K562 (cell line): ENCODE data around the gene MAD1L1. TPM values are rescaled to one million over a fixed set of nuclear protein-coding genes. Genes with fewer than 3 reads are reported as not detected.
"Not testable (repeated sequence)": the region's sequence is repeated elsewhere in the genome, so short reads cannot be mapped to it uniquely, and the experiment has no call there.

Source experiments
- ATAC-seq: fragments of 200-7000 bp; cut with Tn5 transposase; 3 replicates; pipeline ENCODE4 v1.9.1; 2020; ENCODE audit warnings: moderate library complexity
- BruUV-seq: library from RNA; stranded (reverse); fragments of 400-500 nt; replicated peaks from 2 replicates; lab custom pipeline; 2021; lab: Mats Ljungman, UMichigan
- CTCF ChIA-PET: fragments of 300-600 bp; formaldehyde crosslinking; extraction: SDS; loops from one replicate; lab custom pipeline; 2021; ENCODE audit warnings: low intra/inter-chr PET ratio; lab: Yijun Ruan, JAX
- POLR2A ChIA-PET: fragments of 300-600, 350-650 bp; sonication (Branson Sonifier 250); formaldehyde crosslinking; extraction: SDS; loops from one replicate; lab custom pipeline; 2021; ENCODE audit warnings: antibody characterized with exemption, inconsistent platforms; lab: Yijun Ruan, JAX
- DNase-seq, 4 experiments: peaks; one replicate each; pipeline versions ENCODE4 v3.0.0 to v3.0.0-alpha.2; 2011 to 2018; ENCODE audit warnings: low spot score in 3 of 4, mixed read lengths in 3 of 4; ENCODE audit errors: extremely low read depth in 1 of 4
- FAIRE-seq: peaks from 2 replicates; lab custom pipeline; 2011; peaks lifted over from hg19 to GRCh38; lab: Jason Lieb, UNC
- H2AFZ ChIP-seq: 2 replicates; pipeline ENCODE4 v1.6.0; 2011; ENCODE audit warnings: low read depth, low read length, control low read depth, inconsistent platforms
- H3K27ac ChIP-seq: fragments of 200-600 bp; 3 replicates; pipeline ENCODE4 v1.8.0; 2011; ENCODE audit warnings: low read depth, mild to moderate bottlenecking, control low read depth, inconsistent platforms, low read length, moderate library complexity, mixed read lengths; ENCODE audit errors: extremely low read depth
- H3K27me3 ChIP-seq, 2 experiments: fragments of 300-600 bp in 1 of 2; 2 replicates in 1 of 2; 3 replicates in 1 of 2; pipeline versions ENCODE4 v1.6.0 to v1.8.0; 2011; ENCODE audit warnings: inconsistent platforms in 2 of 2, low read length in 2 of 2, mild to moderate bottlenecking in 1 of 2, mixed read lengths in 1 of 2, moderate library complexity in 1 of 2; ENCODE audit not compliant: control insufficient read depth in 2 of 2, insufficient read depth in 2 of 2
- H3K36me3 ChIP-seq: fragments of 300-600 bp; 3 replicates; pipeline ENCODE4 v1.8.0; 2011; ENCODE audit warnings: mild to moderate bottlenecking, low read length, inconsistent platforms; ENCODE audit not compliant: control insufficient read depth, insufficient read depth
- H3K4me1 ChIP-seq, 2 experiments: fragments of 200-600 bp in 1 of 2; replicated peaks in 1 of 2; 2 replicates in 1 of 2; 3 replicates in 1 of 2; pipeline versions ENCODE4 v1.5.1 to v1.8.0; 2011; ENCODE audit warnings: inconsistent platforms in 2 of 2, low read length in 2 of 2, mild to moderate bottlenecking in 1 of 2, mixed read lengths in 1 of 2, moderate library complexity in 1 of 2; ENCODE audit not compliant: control insufficient read depth in 2 of 2, insufficient read depth in 2 of 2
- H3K4me2 ChIP-seq: 2 replicates; pipeline ENCODE4 v1.6.1; 2011; ENCODE audit warnings: low read length, control low read depth, inconsistent platforms, mixed read lengths; ENCODE audit not compliant: insufficient read depth
- H3K4me3 ChIP-seq: fragments of 200-600 bp; sonication (generic), shearing (Covaris generic); 2 replicates; pipeline ENCODE4 v1.5.1; 2016; ENCODE audit warnings: control low read depth, inconsistent platforms
- H3K79me2 ChIP-seq: fragments of 200-600 bp; 3 replicates; pipeline ENCODE4 v1.8.0; 2011; ENCODE audit warnings: low read length, inconsistent platforms; ENCODE audit not compliant: control insufficient read depth, insufficient read depth
- H3K9ac ChIP-seq, 2 experiments: 2 replicates each; pipeline versions ENCODE4 v1.6.0 to v1.6.1; 2011; ENCODE audit warnings: low read depth in 2 of 2, low read length in 2 of 2, control low read depth in 1 of 2, inconsistent platforms in 1 of 2, mild to moderate bottlenecking in 1 of 2, mixed read lengths in 1 of 2; ENCODE audit not compliant: insufficient read depth in 1 of 2
- H3K9me1 ChIP-seq: one replicate; pipeline ENCODE4 v1.6.0; 2011; ENCODE audit warnings: inconsistent platforms, mild to moderate bottlenecking, low read length, moderate library complexity; ENCODE audit not compliant: control insufficient read depth, insufficient read depth
- H3K9me3 ChIP-seq: replicated peaks from 2 replicates; pipeline ENCODE4 v1.5.1; 2011; ENCODE audit warnings: low read depth, low read length, inconsistent platforms; ENCODE audit not compliant: control insufficient read depth, insufficient read depth
- H4K20me1 ChIP-seq: replicated peaks from 2 replicates; pipeline ENCODE4 v1.6.1; 2011; ENCODE audit warnings: low read length, inconsistent platforms, mixed read lengths; ENCODE audit not compliant: control insufficient read depth, insufficient read depth
- ZBTB40 ChIP-seq, 2 experiments: fragments of 450-650 bp in 1 of 2; sonication (generic) in 1 of 2; formaldehyde crosslinking in 1 of 2; IDR thresholded peaks; 2 replicates each; pipeline versions ENCODE4 v1.7.1 to v1.9.0; 2016 to 2022; ENCODE audit warnings: inconsistent platforms in 1 of 2, mild to moderate bottlenecking in 1 of 2, missing genetic modification reagents in 1 of 2
- WGBS: fragments of 100-300 bp; shearing (Covaris generic); methylation state at CpG from one replicate; pipeline ENCODE4 v1.1.6; 2016; ENCODE audit warnings: low coverage, mixed read lengths; ENCODE audit not compliant: insufficient coverage; ENCODE audit errors: missing lambda C conversion rate; 5-methylcytosine and 5-hydroxymethylcytosine counted together
- in situ Hi-C: fragments of 300-500 bp; cut with MboI; formaldehyde crosslinking; loops from 4 replicates; pipeline ENCODE4 v1.15.0; 2018; ENCODE audit warnings: inconsistent platforms, mixed read lengths
- intact Hi-C: fragments of 100-400 bp; cut with micrococcal nuclease; formaldehyde crosslinking; loops from 2 replicates; pipeline ENCODE4 v1.14.2; 2022
- polyA plus RNA-seq, 8 experiments: library from polyadenylated mRNA; depleted of rRNA in 4 of 8; stranded (reverse) in 5 of 8; unstranded in 3 of 8; fragments of >200 nt; fragmentation: Nextera tagmentation in 2 of 8; fragmentation: Illumina TruSeq in 1 of 8; extraction: Ambion mirVana in 2 of 8; extraction: Trizol in 1 of 8; gene quantifications; 2 replicates each; pipeline versions ENCODE4 v1.2.1 to v1.2.3, GENCODE V29; 2011 to 2014; ENCODE audit warnings: inconsistent platforms in 1 of 8, missing spikeins in 1 of 8
- total RNA-seq, 7 experiments: library from RNA; depleted of rRNA in 6 of 7; stranded (reverse); fragments of >200 nt in 6 of 7; fragmentation: Illumina TruSeq in 2 of 7; extraction: Trizol in 2 of 7; gene quantifications; 2 replicates each; pipeline versions ENCODE4 v1.2.1 to v1.2.3, GENCODE V29; 2011 to 2021; ENCODE audit warnings: low replicate concordance in 1 of 7

MAD1L1 gene
- total and polyA plus RNA-seq, 9 of the 15 experiments (the other 6 are each of a cell fraction or from before 2014, with no cell fraction given): 1.7 to 89.7 (median 18.0) TPM

GRCh38 chr7:2269089-2269990 is 36.6 kb upstream of the MAD1L1 start:
- ATAC-seq; H4K20me1 ChIP-seq; H3K4me2 ChIP-seq; H3K4me1 ChIP-seq; in situ Hi-C loops; FAIRE-seq; DNase-seq; H3K9me3 ChIP-seq; H3K27ac ChIP-seq; H3K27me3 ChIP-seq; H3K79me2 ChIP-seq; TF ChIP-seq ZBTB40 (CRISPR knock-in tag; IDR thresholded peaks at IDR 0.05): not testable (repeated sequence)
- H3K36me3 ChIP-seq: peaks cover 29% of the 10 kb centered on the region; the same call in 2 of the 3 replicates
- WGBS: 53% methylated on average over 5 of the region's 18 CpGs
- ChIA-PET CTCF (interaction anchor here (0.7 kb wide), 1 partner anchor 1060 kb away, joined by 4 read pairs; no protein-coding TSS in a partner anchor), POLR2A (interaction anchor here (0.9 kb wide), 1 partner anchor 8 kb away, joined by 4 read pairs; no protein-coding TSS in a partner anchor)
- TSS peak; percentile 34 for BruUV-seq
- TF ChIP-seq ZBTB40 (IDR thresholded peaks at IDR 0.05): 0 out of 2 replicates have a peak, but pooled peaks have one; percentile 59
- TF ChIP-seq, all 486 proteins: peak for 1; not testable (repeated sequence) for 485
- intact Hi-C loops, H3K9me1 ChIP-seq, H3K4me3 ChIP-seq, H2AFZ ChIP-seq: not testable (repeated sequence)
- H3K9ac ChIP-seq: peak overlapping the region in 1 of 2 experiments; percentile 61; a peak in 1 of 4 replicates
